Head of caudate nucleus (tissue), 42 donors: ENCODE measurements around the gene TIGD2.

Experiments used
- DNase-seq, 42 donors: peaks; one replicate each; pipeline versions ENCODE4 v3.0.0 to v3.0.0-alpha.2; 2020 to 2021; ENCODE audit warnings: mixed read lengths in 7 of 42
- intact Hi-C: fragments of 100-400 bp; cut with DNase I; formaldehyde crosslinking; loops from one replicate; pipeline ENCODE4 v1.15.0; 2022

TIGD2 gene

DNA sequence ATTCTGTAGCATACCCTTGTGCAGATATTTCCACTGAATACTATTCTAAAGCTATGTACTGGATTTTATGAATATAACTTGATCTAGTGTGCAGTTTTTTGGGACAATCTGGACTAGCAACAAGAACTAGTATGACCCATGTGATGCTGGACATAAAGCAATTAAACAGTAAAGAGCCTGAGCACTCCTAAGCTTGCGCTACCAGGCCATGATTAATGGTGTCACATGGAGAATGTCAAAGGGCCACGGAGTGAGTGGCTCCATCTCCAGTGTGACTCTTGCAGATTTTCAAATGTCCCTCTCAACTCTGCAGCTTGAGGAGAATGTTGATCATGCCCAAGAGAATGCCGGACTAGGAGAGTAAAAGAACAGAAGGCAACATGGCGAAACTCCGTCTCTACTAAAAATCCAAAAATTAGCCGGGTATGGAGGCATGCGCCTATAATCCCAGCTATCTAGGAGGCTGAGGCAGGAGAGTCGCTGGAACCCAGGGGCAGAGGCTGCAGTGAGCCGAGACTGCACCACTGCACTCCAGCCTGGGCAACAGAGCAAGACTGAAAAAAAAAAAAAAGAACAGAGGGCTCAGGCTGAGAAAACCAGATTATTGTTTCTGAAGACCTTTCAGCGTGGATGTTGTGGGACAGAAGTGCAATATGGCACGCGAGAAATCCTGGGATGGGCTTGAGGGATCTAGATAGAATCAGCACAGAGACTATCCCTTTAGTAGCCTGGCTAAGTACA is 45.0 kb downstream of the TIGD2 start:
- intact Hi-C loops: no loop called here

DNA sequence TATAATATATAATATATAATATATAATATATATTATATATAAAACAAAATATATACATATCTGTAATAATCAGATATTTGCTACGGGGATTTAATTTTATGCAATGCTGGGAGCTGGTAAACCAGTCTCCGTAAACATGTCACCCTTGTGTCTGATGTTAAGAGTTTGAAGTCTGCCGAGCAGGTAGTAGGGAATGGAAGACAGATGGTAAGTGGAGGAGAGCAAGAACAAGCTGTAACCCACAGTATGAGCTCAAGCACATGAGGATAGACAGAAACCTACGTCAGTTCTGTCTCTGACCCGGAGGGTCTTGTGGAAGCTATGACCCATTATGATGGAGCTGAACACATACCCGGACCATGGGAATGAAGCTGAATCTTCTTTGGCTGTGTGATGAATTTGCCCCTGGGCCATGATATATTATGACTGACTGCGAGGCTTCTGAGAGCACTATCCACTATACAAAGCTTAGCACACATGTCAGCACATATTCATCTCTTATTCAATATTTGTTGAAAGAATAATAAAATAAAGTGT is 46.2 kb downstream of the TIGD2 start:
- DNase-seq: no peak
- intact Hi-C loops: no loop called here

More for the DNA sequence above, 45.0 kb downstream of the TIGD2 start:
- no peak for DNase-seq

DNA sequence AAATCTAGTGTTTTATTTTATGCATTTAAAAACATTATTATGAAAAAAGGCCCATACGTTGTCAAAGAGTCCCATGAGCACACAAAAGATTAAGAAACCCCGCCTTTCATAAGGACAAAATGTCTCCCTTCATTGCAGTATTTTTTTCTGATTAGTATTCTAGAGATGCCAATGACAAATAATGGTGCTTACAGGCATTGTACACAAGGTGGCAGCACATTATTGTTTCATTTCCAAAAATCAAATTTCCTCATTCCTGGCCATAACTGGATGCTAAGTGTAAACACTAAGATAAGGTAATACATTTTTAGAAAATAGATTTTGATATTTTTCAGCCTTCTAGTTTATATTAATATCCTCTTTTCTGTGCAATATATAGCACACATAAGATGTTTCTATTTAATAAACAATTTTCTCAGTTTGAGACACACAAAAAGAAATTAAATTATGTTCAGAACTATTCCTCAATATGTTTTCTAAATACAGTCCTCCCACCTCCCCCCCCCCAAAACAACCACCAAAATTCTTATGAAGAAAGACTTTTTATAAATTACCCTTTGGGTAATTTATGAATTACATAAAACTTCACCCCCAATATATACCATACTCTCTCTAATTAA is 47.7 kb downstream of the TIGD2 start:
- DNase-seq: peak in 12 of 42 donors; percentile 8 to 67 (median 30)
- intact Hi-C loops: no loop called here

- DNase-seq: no peak
- intact Hi-C loops: no loop called here
Measured at GRCh38 chr4:89160806-89161205, 49.5 kb downstream of the TIGD2 start.

DNA sequence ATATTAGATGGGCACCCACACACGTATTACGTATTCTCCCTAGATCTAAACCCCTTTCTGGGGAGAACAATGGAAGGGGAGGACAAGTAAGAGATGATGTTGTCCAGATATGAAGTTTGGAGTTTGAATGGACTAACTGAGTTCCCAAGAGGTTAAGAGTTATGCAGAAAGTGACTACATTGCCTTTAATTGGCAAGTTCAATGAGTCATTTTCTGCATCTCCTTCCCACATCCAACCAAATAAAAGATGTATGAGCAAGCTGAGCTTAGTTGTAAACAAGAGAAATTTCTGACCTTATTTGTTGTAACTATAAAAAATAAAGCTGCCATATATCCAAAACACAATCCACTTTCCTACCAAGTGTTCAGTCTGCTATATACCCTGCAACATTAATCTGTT is 50.5 kb downstream of the TIGD2 start:
- intact Hi-C loops: no loop called here
- no peak for DNase-seq

DNA sequence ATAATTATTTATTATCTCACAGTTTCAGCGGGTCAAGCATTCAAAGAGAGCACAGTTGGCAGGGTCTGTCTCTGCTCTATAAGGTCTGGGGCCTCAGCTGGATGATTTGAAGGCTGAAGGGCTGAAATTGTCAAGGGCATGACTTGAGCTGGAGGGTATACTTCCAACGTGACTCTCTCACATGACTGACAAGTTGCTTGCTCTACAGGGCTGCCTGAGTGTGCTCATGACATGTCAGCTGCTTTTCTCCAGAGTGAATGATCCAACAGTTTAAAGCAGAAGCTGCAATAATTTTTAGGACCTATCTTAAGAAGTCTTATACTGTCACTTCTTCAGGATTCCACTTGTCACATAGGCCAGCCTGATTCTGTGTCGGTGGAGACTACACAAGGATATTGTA is 51.2 kb downstream of the TIGD2 start:
- intact Hi-C loops: no loop called here
- no peak for DNase-seq

DNA sequence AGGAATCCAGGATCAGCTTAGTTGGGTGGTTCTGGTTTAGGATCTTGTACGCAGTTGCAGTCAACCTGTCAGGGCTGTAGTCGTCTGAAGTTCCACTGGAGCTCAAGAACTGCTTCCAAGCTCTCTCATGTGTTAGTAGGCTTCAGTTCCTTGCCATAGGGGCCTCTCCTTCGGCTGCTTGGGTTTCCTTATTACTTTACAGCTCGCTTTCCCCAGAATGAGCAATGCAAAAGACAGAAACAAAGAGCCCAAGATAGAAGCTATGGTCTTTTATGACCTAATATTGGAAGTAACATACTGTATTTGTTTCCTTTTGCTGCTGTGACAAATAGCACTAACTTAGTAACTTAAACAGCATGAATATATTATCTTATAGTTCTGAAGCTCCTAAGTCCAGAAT is 51.7 kb downstream of the TIGD2 start:
- intact Hi-C loops: no loop called here
- no peak for DNase-seq

DNA sequence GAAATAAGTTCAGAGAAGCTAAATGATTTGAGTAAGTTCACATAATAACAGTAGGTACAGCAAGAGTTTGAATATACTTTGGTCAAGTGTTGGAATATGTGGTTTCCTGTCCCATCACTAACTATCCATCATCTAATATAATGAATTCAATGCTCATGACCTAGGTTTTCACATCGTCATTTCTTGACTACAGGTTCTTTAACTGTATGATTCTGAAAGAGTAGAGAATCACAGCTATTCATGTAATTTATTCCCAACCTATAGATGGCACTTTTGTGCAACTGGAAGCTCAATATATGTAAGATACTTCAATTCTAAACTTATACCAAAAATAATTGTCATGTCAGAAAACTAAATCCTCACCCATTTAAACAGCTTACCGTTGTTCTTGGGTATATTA is 53.1 kb downstream of the TIGD2 start:
- no peak for DNase-seq
- intact Hi-C loops: no loop called here
